Measurements from ENCODE around the gene SLC4A9.

GRCh38 chr5:140362311-140362710 lies 2.3 kb downstream of the SLC4A9 start:
- TF ChIP-seq, protein P1, sequence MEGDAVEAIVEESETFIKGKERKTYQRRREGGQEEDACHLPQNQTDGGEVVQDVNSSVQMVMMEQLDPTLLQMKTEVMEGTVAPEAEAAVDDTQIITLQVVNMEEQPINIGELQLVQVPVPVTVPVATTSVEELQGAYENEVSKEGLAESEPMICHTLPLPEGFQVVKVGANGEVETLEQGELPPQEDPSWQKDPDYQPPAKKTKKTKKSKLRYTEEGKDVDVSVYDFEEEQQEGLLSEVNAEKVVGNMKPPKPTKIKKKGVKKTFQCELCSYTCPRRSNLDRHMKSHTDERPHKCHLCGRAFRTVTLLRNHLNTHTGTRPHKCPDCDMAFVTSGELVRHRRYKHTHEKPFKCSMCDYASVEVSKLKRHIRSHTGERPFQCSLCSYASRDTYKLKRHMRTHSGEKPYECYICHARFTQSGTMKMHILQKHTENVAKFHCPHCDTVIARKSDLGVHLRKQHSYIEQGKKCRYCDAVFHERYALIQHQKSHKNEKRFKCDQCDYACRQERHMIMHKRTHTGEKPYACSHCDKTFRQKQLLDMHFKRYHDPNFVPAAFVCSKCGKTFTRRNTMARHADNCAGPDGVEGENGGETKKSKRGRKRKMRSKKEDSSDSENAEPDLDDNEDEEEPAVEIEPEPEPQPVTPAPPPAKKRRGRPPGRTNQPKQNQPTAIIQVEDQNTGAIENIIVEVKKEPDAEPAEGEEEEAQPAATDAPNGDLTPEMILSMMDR (IDR thresholded peaks at IDR 0.05) = no peak
- no peak for TF ChIP-seq POLR2A (IDR thresholded peaks at IDR 0.05)
